Erythroblast (primary cell): Measurements from ENCODE around the gene LTF.

Experiments
- DNase-seq, 2 experiments: peaks; one replicate each; lab custom pipeline; 2025; lab: John Stamatoyannopoulos, UW
- GATA1 ChIP-seq: IDR thresholded peaks from 2 replicates; pipeline ENCODE4 v1.6.1; 2011; ENCODE audit warnings: low read depth, mild to moderate bottlenecking, control low read depth, low read length, moderate library complexity
- POLR2A ChIP-seq: IDR thresholded peaks from 2 replicates; pipeline ENCODE4 v1.6.1; 2011; ENCODE audit warnings: mild to moderate bottlenecking, low read length

The LTF gene

GRCh38 chr3:46467562-46467961 lies 2.9 kb upstream of the LTF start:
- TF ChIP-seq POLR2A = no peak
- no peak for TF ChIP-seq GATA1
- DNase-seq = no peak

GRCh38 chr3:46466871-46467403 lies 2.2 kb upstream of the LTF start:
- DNase-seq = no peak
- TF ChIP-seq POLR2A (no peak), GATA1 (no peak)

DNA sequence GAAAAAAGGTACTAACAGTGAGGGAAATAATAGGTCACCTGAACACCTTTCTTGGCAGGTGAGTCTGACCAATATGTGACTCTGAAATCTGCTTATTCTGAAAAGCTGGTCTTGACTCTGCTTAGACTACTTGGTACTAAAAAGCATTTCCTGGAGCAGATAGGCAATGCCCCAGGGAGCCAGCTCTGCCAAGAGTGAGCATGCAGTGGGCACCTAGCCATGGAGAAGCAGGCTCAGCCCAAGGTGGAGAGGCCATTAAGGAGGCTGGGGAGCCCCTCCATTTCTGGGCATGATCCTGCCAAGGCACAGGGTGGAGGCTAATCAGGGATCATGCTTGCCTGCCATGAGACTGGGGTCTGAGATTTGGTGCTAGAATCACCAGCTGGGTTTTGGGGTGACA lies 1.6 kb upstream of the LTF start:
- DNase-seq = no peak
- TF ChIP-seq GATA1 = no peak
- TF ChIP-seq POLR2A = no peak

- TF ChIP-seq GATA1 (no peak), POLR2A (no peak)
- no peak for DNase-seq
Measured at GRCh38 chr3:46465196-46465520, 453 bp upstream of the LTF start.

DNA sequence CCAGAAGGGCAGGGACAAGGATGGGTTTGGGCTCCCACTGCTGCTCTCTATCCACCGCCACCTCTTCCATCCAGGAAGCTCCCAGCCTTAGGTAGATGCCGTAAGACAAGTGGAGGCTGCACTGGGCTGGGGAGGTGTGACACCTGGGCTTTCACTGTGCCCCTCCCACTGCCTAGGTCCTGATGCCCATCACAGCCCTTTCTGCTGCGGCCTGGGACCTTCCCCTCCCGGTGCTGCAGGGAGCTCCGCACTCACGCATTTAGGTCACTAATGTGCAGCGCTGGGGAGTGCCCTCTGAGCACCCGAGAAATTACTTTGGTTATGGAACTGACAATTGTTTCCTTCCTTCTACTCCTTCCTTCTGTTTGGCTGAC lies 850 bp downstream of the LTF start:
- TF ChIP-seq GATA1 = no peak
- TF ChIP-seq POLR2A = no peak
- DNase-seq = no peak

DNA sequence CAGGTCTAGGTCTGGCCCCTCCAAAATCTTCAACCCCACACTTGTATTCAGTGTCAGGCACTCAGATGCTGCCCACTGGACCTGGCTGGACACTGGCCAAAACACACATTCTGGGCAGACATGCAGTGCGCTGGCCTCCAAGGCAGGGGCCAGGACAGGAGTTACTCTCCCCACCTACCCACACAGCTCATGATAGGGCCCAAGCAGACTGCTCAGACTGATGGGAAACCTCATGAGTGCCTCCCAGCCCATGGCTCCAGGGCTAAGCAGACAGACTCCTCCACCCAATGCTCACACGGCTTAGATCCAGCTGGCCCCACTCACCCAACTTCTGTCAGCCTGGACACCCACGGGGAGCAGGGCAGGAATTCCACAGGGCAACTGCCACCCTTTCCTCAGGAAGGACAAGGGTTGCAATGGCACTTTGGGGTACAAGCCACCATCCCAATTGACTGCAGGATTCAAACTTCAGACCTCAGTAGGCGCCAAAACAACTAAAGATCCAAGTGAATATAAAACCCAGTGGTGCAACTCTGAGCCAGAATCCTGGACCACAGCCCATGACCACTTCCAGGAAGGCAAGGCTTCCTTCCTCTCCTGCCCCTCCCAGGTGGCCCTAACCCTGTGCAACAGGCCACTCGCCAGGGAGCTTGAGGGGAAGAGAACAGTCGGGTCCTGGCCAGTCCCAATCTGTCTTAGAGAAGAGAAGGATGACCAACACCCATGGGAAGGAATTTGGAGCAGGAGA lies 1.4 kb downstream of the LTF start:
- TF ChIP-seq GATA1 (no peak), POLR2A (no peak)
- no peak for DNase-seq

GRCh38 chr3:46462511-46462910 lies 2.2 kb downstream of the LTF start:
- no peak for DNase-seq
- TF ChIP-seq GATA1 = no peak
- TF ChIP-seq POLR2A = no peak

GRCh38 chr3:46462111-46462510 lies 2.6 kb downstream of the LTF start:
- DNase-seq = peak in 1 of 2 experiments; percentile 5
- TF ChIP-seq POLR2A (no peak), GATA1 (no peak)

DNA sequence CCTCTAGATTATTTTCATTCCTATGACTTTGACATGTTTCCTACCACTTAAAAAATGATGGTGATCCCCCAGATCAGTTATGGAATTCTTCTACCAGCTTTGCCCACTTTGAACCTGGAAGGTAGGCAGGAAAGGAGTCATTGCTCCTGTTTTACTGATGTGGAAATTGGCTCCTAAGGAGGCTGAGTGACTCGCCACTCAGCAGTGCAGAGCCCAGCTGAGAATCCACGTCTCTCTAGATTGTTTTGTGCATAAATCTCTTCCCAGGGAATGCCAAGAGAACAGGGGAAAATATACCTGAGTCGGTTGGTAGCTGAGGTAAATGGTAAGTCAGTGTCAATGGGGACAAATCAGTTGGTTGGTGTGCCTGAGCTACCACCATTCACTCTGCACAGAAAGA lies 4.7 kb downstream of the LTF start:
- DNase-seq = no peak
- TF ChIP-seq POLR2A (no peak), GATA1 (no peak)

GRCh38 chr3:46456118-46456517 lies 8.6 kb downstream of the LTF start:
- TF ChIP-seq GATA1 (no peak), POLR2A (no peak)
- DNase-seq = no peak

- no peak for TF ChIP-seq POLR2A
- no peak for TF ChIP-seq GATA1
- DNase-seq = no peak
Measured at GRCh38 chr3:46455231-46456115, 9.2 kb downstream of the LTF start.

GRCh38 chr3:46454606-46455005 lies 10.1 kb downstream of the LTF start:
- no peak for TF ChIP-seq GATA1
- no peak for TF ChIP-seq POLR2A
- no peak for DNase-seq

DNA sequence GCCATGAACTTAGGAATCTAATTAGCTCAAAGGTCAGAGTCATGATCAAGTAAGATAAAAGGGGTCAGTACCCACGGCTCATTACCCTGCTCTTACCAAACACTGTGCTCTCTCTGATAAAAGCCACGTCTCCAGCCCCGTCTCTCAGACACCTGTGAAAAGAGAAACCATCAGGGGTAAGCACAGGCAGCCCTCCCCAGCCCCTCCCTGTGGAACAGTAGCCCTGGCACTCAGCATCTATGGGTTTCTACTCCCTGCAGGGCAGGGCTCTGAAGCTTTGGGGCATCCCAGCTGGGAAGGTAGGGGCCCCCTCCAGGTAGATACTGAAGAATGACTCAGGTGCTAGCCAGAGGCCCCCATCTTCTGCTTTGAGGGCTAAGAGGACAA lies 10.5 kb downstream of the LTF start:
- no peak for DNase-seq
- no peak for TF ChIP-seq POLR2A
- no peak for TF ChIP-seq GATA1

- no peak for TF ChIP-seq POLR2A
- TF ChIP-seq GATA1 = no peak
- DNase-seq = no peak
Measured at GRCh38 chr3:46453526-46454208, 11.0 kb downstream of the LTF start.
